ENCODE measurements around the gene TPT1.
"Not testable (repeated sequence)": the region's sequence is repeated elsewhere in the genome, so short reads cannot be mapped to it uniquely, and the experiment has no call there.

DNA sequence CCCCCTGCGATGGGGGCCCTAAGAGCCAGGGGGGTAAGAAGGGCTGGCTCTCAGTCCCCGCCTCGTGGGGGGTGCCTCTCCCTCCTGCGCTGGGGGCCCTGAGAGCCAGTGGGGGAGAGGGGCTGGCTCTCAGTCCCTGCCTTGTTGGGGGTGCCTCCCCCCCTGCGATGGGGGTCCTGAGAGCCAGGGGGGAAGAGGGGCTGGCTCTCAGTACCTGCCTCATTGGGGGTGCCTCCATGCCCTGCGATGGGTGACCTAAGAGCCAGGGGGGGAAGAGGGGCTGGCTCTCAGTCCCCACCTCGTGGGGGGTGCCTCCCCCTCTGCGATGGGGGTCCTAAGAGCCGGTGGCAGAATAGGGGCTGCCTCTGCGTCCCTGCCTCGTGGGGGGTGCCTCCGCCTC is 36.3 kb upstream of the TPT1 start:
- TF ChIP-seq HIC1 (tag by site-specific recombination; IDR thresholded peaks at IDR 0.05); SP7 (tag by site-specific recombination; IDR thresholded peaks at IDR 0.05); CTCF (tag by site-specific recombination; IDR thresholded peaks at IDR 0.05); ZNF416 (tag by site-specific recombination; IDR thresholded peaks at IDR 0.05); PBX3 (CRISPR knock-in tag; IDR thresholded peaks at IDR 0.05); ZNF121 (tag by site-specific recombination; IDR thresholded peaks at IDR 0.05); ZNF658 (tag by site-specific recombination; IDR thresholded peaks at IDR 0.05); ZNF211 (tag by site-specific recombination; IDR thresholded peaks at IDR 0.05; ENCODE audit: low read depth); ZNF621 (tag by site-specific recombination; IDR thresholded peaks at IDR 0.05); ZBTB48 (tag by site-specific recombination; IDR thresholded peaks at IDR 0.05): not testable (repeated sequence)
- TF ChIP-seq, protein P1, sequence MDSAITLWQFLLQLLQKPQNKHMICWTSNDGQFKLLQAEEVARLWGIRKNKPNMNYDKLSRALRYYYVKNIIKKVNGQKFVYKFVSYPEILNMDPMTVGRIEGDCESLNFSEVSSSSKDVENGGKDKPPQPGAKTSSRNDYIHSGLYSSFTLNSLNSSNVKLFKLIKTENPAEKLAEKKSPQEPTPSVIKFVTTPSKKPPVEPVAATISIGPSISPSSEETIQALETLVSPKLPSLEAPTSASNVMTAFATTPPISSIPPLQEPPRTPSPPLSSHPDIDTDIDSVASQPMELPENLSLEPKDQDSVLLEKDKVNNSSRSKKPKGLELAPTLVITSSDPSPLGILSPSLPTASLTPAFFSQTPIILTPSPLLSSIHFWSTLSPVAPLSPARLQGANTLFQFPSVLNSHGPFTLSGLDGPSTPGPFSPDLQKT (IDR thresholded peaks at IDR 0.05; ENCODE audit: borderline replicate concordance, low read depth, low read length): not testable (repeated sequence)
- TF ChIP-seq, protein P2, sequence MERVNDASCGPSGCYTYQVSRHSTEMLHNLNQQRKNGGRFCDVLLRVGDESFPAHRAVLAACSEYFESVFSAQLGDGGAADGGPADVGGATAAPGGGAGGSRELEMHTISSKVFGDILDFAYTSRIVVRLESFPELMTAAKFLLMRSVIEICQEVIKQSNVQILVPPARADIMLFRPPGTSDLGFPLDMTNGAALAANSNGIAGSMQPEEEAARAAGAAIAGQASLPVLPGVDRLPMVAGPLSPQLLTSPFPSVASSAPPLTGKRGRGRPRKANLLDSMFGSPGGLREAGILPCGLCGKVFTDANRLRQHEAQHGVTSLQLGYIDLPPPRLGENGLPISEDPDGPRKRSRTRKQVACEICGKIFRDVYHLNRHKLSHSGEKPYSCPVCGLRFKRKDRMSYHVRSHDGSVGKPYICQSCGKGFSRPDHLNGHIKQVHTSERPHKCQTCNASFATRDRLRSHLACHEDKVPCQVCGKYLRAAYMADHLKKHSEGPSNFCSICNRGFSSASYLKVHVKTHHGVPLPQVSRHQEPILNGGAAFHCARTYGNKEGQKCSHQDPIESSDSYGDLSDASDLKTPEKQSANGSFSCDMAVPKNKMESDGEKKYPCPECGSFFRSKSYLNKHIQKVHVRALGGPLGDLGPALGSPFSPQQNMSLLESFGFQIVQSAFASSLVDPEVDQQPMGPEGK (tag by site-specific recombination; IDR thresholded peaks at IDR 0.05): not testable (repeated sequence)
- TF ChIP-seq, protein P3, sequence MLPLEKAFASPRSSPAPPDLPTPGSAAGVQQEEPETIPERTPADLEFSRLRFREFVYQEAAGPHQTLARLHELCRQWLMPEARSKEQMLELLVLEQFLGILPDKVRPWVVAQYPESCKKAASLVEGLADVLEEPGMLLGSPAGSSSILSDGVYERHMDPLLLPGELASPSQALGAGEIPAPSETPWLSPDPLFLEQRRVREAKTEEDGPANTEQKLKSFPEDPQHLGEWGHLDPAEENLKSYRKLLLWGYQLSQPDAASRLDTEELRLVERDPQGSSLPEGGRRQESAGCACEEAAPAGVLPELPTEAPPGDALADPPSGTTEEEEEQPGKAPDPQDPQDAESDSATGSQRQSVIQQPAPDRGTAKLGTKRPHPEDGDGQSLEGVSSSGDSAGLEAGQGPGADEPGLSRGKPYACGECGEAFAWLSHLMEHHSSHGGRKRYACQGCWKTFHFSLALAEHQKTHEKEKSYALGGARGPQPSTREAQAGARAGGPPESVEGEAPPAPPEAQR (tag by site-specific recombination; IDR thresholded peaks at IDR 0.05): not testable (repeated sequence)
